ENCODE results near the gene STX11.

The STX11 gene

GRCh38 chr6:144170044-144170443, 19.7 kb downstream of the STX11 start:
- no peak overlapping the region for H3K4me3 ChIP-seq (ENCODE audit: low read depth, low read length)
- TF ChIP-seq, protein P1, sequence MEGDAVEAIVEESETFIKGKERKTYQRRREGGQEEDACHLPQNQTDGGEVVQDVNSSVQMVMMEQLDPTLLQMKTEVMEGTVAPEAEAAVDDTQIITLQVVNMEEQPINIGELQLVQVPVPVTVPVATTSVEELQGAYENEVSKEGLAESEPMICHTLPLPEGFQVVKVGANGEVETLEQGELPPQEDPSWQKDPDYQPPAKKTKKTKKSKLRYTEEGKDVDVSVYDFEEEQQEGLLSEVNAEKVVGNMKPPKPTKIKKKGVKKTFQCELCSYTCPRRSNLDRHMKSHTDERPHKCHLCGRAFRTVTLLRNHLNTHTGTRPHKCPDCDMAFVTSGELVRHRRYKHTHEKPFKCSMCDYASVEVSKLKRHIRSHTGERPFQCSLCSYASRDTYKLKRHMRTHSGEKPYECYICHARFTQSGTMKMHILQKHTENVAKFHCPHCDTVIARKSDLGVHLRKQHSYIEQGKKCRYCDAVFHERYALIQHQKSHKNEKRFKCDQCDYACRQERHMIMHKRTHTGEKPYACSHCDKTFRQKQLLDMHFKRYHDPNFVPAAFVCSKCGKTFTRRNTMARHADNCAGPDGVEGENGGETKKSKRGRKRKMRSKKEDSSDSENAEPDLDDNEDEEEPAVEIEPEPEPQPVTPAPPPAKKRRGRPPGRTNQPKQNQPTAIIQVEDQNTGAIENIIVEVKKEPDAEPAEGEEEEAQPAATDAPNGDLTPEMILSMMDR (IDR thresholded peaks at IDR 0.05; ENCODE audit: low read depth, low read length): no peak

DNA sequence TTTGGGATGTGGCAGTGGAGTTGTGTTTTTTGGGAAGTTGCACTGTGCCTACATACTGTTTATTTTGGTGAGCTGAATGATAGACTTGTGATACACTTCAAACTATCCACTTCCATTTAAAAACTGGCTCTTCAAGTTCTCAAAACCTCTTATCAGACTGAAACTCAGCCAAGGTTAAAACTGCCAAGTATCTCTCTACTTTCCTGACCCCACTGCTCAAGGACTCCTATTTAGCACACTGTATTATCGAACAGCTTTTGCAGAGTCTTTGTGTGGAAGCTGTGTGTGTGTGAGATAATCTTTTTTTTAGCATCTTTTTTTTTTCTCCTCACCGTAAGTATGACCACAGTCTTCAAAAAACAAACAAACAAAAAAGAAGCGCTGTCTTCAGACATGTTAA, 21.1 kb downstream of the STX11 start:
- TF ChIP-seq, protein P1 (IDR thresholded peaks at IDR 0.05; ENCODE audit: low read depth, low read length): no peak
- H3K4me3 ChIP-seq (ENCODE audit: low read depth, low read length): no peak overlapping the region

GRCh38 chr6:144174006-144174405, 23.7 kb downstream of the STX11 start:
- H3K4me3 ChIP-seq (ENCODE audit: low read depth, low read length): no peak overlapping the region
- TF ChIP-seq, protein P1 (IDR thresholded peaks at IDR 0.05; ENCODE audit: low read depth, low read length): no peak

GRCh38 chr6:144176043-144176442, 25.7 kb downstream of the STX11 start:
- TF ChIP-seq, protein P1 (IDR thresholded peaks at IDR 0.05; ENCODE audit: low read depth, low read length): no peak
- H3K4me3 ChIP-seq (ENCODE audit: low read depth, low read length): no peak overlapping the region

GRCh38 chr6:144177726-144178125, 27.4 kb downstream of the STX11 start:
- TF ChIP-seq, protein P1 (IDR thresholded peaks at IDR 0.05; ENCODE audit: low read depth, low read length): no peak

GRCh38 chr6:144178323-144178722, 28.0 kb downstream of the STX11 start:
- TF ChIP-seq, protein P1 (IDR thresholded peaks at IDR 0.05; ENCODE audit: low read depth, low read length): no peak
- no peak overlapping the region for H3K4me3 ChIP-seq (ENCODE audit: low read depth, low read length)

More at GRCh38 chr6:144177726-144178125, 27.4 kb downstream of the STX11 start:
- H3K4me3 ChIP-seq (ENCODE audit: low read depth, low read length): no peak overlapping the region

DNA sequence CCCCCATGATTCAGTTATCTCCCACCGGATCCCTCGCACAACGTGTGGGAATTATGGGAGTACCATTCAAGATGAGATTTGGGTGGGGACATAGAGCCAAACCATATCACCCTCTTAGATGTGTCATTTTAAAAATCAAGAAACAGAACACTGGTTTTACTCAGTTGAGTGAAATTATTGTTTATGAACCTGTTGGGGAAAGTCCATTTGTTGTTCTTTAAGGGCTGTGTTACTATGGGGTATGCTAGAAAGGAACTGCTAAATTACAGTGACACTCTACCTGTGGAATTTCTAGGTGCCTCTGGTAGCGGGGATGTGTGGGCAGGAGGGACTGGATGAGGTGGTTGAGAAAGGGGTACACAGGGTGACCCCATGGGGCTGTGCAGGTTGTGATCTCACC, 28.9 kb downstream of the STX11 start:
- no peak overlapping the region for H3K4me3 ChIP-seq (ENCODE audit: low read depth, low read length)
- TF ChIP-seq, protein P1 (IDR thresholded peaks at IDR 0.05; ENCODE audit: low read depth, low read length): no peak
